Lung (tissue), 12 donors: ENCODE measurements around the gene UBE4A. TPM values are rescaled to one million over a fixed set of nuclear protein-coding genes. Genes with fewer than 3 reads are reported as not detected.

ENCODE experiments used
- ATAC-seq: fragments of 200-7000 bp; cut with Tn5 transposase; one replicate; pipeline ENCODE4 v1.9.1; 2020; ENCODE audit warnings: moderate number of reproducible peaks; ENCODE audit not compliant: insufficient read depth, low FRiP score
- DNase-seq, 3 donors: peaks; one replicate each; pipeline ENCODE4 v3.0.0-alpha.2; 2013 to 2017
- H3K27ac ChIP-seq, 2 donors: one replicate each; pipeline ENCODE4 v1.5.1; 2013; ENCODE audit warnings: mild to moderate bottlenecking in 2 of 2, moderate library complexity in 2 of 2, control low read depth in 1 of 2, inconsistent platforms in 1 of 2, low read depth in 1 of 2, low read length in 1 of 2
- H3K27me3 ChIP-seq, 3 donors: one replicate each; pipeline ENCODE4 v1.5.1; 2013; ENCODE audit warnings: low read length in 2 of 3; ENCODE audit not compliant: control insufficient read depth in 3 of 3, insufficient read depth in 3 of 3
- H3K36me3 ChIP-seq, 4 donors: one replicate each; pipeline ENCODE4 v1.5.1; 2013; ENCODE audit warnings: low read length in 4 of 4, mild to moderate bottlenecking in 1 of 4, moderate library complexity in 1 of 4; ENCODE audit not compliant: control insufficient read depth in 4 of 4, insufficient read depth in 4 of 4
- H3K4me1 ChIP-seq, 5 donors: one replicate each; pipeline ENCODE4 v1.5.1; 2013; ENCODE audit warnings: low read length in 5 of 5, mild to moderate bottlenecking in 2 of 5, moderate library complexity in 1 of 5; ENCODE audit not compliant: control insufficient read depth in 5 of 5, insufficient read depth in 5 of 5
- H3K4me3 ChIP-seq: one replicate; pipeline ENCODE4 v1.5.1; 2013; ENCODE audit warnings: mild to moderate bottlenecking, control low read depth, moderate library complexity
- H3K9ac ChIP-seq, 2 donors: one replicate each; pipeline ENCODE4 v1.5.1; 2013; ENCODE audit warnings: low read length in 2 of 2, control low read depth in 1 of 2; ENCODE audit not compliant: insufficient read depth in 1 of 2
- H3K9me3 ChIP-seq, 4 donors: one replicate each; pipeline ENCODE4 v1.5.1; 2013; ENCODE audit warnings: low read length in 3 of 4, mild to moderate bottlenecking in 1 of 4, moderate library complexity in 1 of 4; ENCODE audit not compliant: control insufficient read depth in 4 of 4, insufficient read depth in 3 of 4
- WGBS, 2 donors: extraction: QIAGEN DNeasy Blood & Tissue Kit; methylation state at CpG; one replicate each; pipeline ENCODE4 v1.1.7; 2013; 5-methylcytosine and 5-hydroxymethylcytosine counted together
- polyA plus RNA-seq, 2 donors: library from polyadenylated mRNA; stranded (reverse); fragments of 200-250 nt; gene quantifications; one replicate each; pipeline ENCODE4 v1.2.1, GENCODE V29; 2013
- total RNA-seq, 2 donors: library from RNA; depleted of rRNA in 1 of 2; stranded (reverse); fragments of >200 nt in 1 of 2; gene quantifications; one replicate each; pipeline ENCODE4 v1.2.1, GENCODE V29; 2014 to 2021
- TF ChIP-seq, protein P1 (sequence below): IDR thresholded peaks from 2 replicates; pipeline ENCODE4 v1.5.1; 2012; ENCODE audit warnings: mild to moderate bottlenecking; ENCODE audit errors: control extremely low read depth, extremely low read depth
- donor health status: control.
- donor health status: control.
- donor health status: Bipolar disorder and iron deficiency.
- donor health status: healthy.
- donor health status: DM: yes; HTN: yes; CAD: no.

The UBE4A gene
- total and polyA plus RNA-seq, 4 donors: 14.9 to 53.2 (median 27.8) TPM

DNA sequence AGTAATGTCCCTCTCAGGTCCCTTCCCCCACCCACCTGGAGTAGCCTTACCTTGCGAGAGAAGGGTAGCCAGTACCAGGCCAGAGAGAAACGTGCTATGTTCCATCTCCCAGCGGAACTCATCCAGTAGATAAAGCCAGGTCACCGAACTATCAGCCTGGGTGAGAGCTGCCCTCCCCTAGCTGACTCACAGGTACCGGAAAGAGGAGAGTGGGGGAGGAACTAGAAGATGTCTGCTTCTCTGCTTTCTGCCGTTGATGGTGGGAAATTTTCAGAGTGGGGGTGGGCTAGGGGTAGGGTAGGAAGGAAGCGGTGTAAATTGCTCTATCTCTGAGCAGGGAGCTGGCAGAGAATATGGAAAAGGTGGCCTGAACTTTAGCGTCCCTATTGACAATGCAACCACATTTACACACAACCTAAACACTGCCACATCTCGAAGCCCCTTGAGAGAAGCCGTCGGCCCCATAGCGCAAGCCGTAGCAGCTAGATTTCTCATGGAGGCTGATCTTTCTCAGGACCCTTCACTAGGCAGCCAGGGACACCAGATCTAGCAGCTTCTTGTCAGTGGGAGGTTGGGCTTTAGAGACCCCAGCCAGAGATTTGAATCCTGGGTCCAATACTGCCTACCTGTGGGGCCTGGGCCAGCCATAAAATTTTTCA is 16.8 kb upstream of the UBE4A start, which contains the start of gene CD3D:
CD3D (minus strand) TSS at position 203 of the 659 bp plus-strand sequence; CDS start at position 105, 98 bp downstream.
- no peak within 1 kb of the TSS for H3K9ac ChIP-seq
- no peaks in the 10 kb centered on the region for H3K4me1 ChIP-seq
- TF ChIP-seq, protein P1, sequence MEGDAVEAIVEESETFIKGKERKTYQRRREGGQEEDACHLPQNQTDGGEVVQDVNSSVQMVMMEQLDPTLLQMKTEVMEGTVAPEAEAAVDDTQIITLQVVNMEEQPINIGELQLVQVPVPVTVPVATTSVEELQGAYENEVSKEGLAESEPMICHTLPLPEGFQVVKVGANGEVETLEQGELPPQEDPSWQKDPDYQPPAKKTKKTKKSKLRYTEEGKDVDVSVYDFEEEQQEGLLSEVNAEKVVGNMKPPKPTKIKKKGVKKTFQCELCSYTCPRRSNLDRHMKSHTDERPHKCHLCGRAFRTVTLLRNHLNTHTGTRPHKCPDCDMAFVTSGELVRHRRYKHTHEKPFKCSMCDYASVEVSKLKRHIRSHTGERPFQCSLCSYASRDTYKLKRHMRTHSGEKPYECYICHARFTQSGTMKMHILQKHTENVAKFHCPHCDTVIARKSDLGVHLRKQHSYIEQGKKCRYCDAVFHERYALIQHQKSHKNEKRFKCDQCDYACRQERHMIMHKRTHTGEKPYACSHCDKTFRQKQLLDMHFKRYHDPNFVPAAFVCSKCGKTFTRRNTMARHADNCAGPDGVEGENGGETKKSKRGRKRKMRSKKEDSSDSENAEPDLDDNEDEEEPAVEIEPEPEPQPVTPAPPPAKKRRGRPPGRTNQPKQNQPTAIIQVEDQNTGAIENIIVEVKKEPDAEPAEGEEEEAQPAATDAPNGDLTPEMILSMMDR: no peak
- no peak within 1 kb of the TSS for H3K4me3 ChIP-seq
- no peaks in the 10 kb centered on the region for H3K9me3 ChIP-seq
- DNase-seq (no peak), ATAC-seq (no peak)
- H3K27ac ChIP-seq: no peak within 1 kb of the TSS
- WGBS, 2 donors: 77 to 85% methylated on average over 13 of the region's 13 CpGs
- H3K36me3 ChIP-seq: no peaks in the 10 kb centered on the region
- H3K27me3 ChIP-seq: no peaks in the 10 kb centered on the region

DNA sequence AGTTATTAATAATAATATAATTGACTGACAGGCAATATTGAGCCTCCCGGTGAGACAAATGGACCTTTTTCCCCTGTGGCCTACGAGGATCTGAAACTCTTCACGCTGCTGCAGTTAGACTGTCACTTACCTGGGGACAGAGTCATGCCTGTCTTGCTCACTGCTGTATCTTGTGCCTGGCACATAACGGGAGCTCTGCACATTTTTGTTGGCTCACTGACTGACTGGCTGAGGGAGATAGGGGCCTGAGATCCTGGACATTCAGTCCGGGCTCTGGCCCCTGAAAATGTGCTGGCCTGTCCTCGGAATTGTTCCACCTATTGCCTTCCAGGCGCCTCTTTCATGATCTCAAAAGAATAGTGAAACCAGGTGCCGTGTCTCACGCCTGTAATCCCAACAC is 16.2 kb upstream of the UBE4A start:
- TF ChIP-seq, protein P1: no peak
- Histone ChIP-seq H3K27me3 (no peaks in the 10 kb centered on the region), H3K9ac (no peak overlapping the region), H3K4me1 (no peaks in the 10 kb centered on the region), H3K27ac (no peak overlapping the region), H3K9me3 (no peaks in the 10 kb centered on the region), H3K36me3 (no peaks in the 10 kb centered on the region), H3K4me3 (no peak overlapping the region)
- ATAC-seq (no peak), DNase-seq (no peak)
- WGBS, 2 donors: 80 to 86% methylated on average over 9 of the region's 9 CpGs

DNA sequence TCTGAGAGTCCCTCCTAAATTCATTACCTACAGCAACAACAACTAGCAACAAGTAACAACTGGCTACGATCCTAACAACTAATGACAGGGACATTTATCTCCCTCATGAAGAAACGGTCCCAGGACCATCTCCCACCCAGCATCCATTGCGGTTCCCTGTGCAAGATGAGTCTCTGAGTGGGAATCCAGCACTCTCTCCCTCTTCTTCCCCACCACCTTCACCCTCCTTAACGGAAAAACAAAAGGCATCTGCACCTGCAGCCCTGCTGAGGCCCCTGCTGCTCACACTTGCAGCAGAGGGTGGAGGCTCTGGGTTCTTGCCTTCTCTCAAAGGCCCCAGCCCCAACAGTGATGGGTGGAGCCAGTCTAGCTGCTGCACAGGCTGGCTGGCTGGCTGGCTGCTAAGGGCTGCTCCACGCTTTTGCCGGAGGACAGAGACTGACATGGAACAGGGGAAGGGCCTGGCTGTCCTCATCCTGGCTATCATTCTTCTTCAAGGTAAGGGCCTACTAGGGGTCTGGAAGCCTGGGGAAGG is 15.4 kb upstream of the UBE4A start, which contains the start of gene CD3G:
CD3G (plus strand) TSS at position 364 of the 535 bp plus-strand sequence; CDS start at position 444, 80 bp downstream.
- Histone ChIP-seq H3K4me1 (no peaks in the 10 kb centered on the region), H3K27ac (no peak within 1 kb of the TSS), H3K27me3 (no peaks in the 10 kb centered on the region), H3K9me3 (no peaks in the 10 kb centered on the region), H3K9ac (no peak within 1 kb of the TSS), H3K4me3 (no peak within 1 kb of the TSS), H3K36me3 (no peaks in the 10 kb centered on the region)
- no peak for DNase-seq
- TF ChIP-seq, protein P1: no peak
- 78 to 88% methylated on average over 6 of the region's 6 CpGs for WGBS, 2 donors
- no peak for ATAC-seq
